ENCODE measurements around the gene CMTR1. TPM values are rescaled to one million over a fixed set of nuclear protein-coding genes. Genes with fewer than 3 reads are reported as not detected.
A peak's percentile ranks its signal among the peaks of the same experiment; 100 is the strongest.
"Not testable (repeated sequence)": the region's sequence is repeated elsewhere in the genome, so short reads cannot be mapped to it uniquely, and the experiment has no call there.

Gene CMTR1
- total RNA-seq, 2 donors from 2014 or later: 37.8 to 51.8 TPM

- H3K4me1 Mint-ChIP-seq: no peaks in the 10 kb centered on the region
- no peak overlapping the region for H3K27ac Mint-ChIP-seq
- ATAC-seq (replicated peaks): no peak
- H3K9me3 Mint-ChIP-seq: no peaks in the 10 kb centered on the region
- no peaks in the 10 kb centered on the region for H3K36me3 Mint-ChIP-seq (ENCODE audit: low read depth)
- peaks cover 3% of the 10 kb centered on the region for H3K27me3 Mint-ChIP-seq
- H3K4me3 Mint-ChIP-seq: no peak overlapping the region
These were observed 15.6 kb upstream of the CMTR1 start for GRCh38 chr6:37417393-37417792.

GRCh38 chr6:37418722-37419121 is 14.3 kb upstream of the CMTR1 start:
- H3K9me3 Mint-ChIP-seq: no peaks in the 10 kb centered on the region
- H3K4me1 Mint-ChIP-seq: no peaks in the 10 kb centered on the region
- no peaks in the 10 kb centered on the region for H3K36me3 Mint-ChIP-seq (ENCODE audit: low read depth)
- no peak overlapping the region for H3K27ac Mint-ChIP-seq
- H3K4me3 Mint-ChIP-seq: no peak overlapping the region
- H3K27me3 Mint-ChIP-seq: peaks cover 3% of the 10 kb centered on the region
- no peak for ATAC-seq (replicated peaks)

- H3K27me3 Mint-ChIP-seq: peaks cover 6% of the 10 kb centered on the region
- H3K4me1 Mint-ChIP-seq: no peaks in the 10 kb centered on the region
- H3K9me3 Mint-ChIP-seq: no peaks in the 10 kb centered on the region
- H3K4me3 Mint-ChIP-seq: no peak overlapping the region
- H3K27ac Mint-ChIP-seq: no peak overlapping the region
- ATAC-seq (replicated peaks): no peak
- H3K36me3 Mint-ChIP-seq (ENCODE audit: low read depth): no peaks in the 10 kb centered on the region
These were observed 6.7 kb upstream of the CMTR1 start for GRCh38 chr6:37426058-37426944.

- no peak for ATAC-seq (replicated peaks)
- Mint-ChIP-seq H3K27me3 (peaks cover 6% of the 10 kb centered on the region), H3K4me3 (no peak overlapping the region)
These were observed 6.0 kb upstream of the CMTR1 start for GRCh38 chr6:37426945-37427510.

GRCh38 chr6:37429352-37429750 is 3.7 kb upstream of the CMTR1 start:
- H3K36me3 Mint-ChIP-seq (ENCODE audit: low read depth): peaks cover 10% of the 10 kb centered on the region
- H3K4me3 Mint-ChIP-seq: no peak overlapping the region
- no peak for ATAC-seq (replicated peaks)
- H3K27ac Mint-ChIP-seq: no peak overlapping the region
- H3K27me3 Mint-ChIP-seq: peaks cover 6% of the 10 kb centered on the region
- H3K4me1 Mint-ChIP-seq: peaks cover 7% of the 10 kb centered on the region
- H3K9me3 Mint-ChIP-seq: no peaks in the 10 kb centered on the region

More at GRCh38 chr6:37426945-37427510, 6.0 kb upstream of the CMTR1 start:
- no peaks in the 10 kb centered on the region for H3K36me3 Mint-ChIP-seq (ENCODE audit: low read depth)
- peaks cover under 1% of the 10 kb centered on the region for H3K4me1 Mint-ChIP-seq
- H3K27ac Mint-ChIP-seq: no peak overlapping the region
- H3K9me3 Mint-ChIP-seq: no peaks in the 10 kb centered on the region

- Mint-ChIP-seq H3K4me3 (peak overlapping the region; percentile 97), H3K27ac (peak overlapping the region; percentile 99), H3K4me1 (peaks cover 9% of the 10 kb centered on the region), H3K36me3 (ENCODE audit: low read depth) (peaks cover 32% of the 10 kb centered on the region), H3K9me3 (no peaks in the 10 kb centered on the region), H3K27me3 (peaks cover 6% of the 10 kb centered on the region)
- no peak for ATAC-seq (replicated peaks)
These were observed 468 bp upstream of the CMTR1 start for GRCh38 chr6:37432590-37432915.

- no peaks in the 10 kb centered on the region for H3K9me3 Mint-ChIP-seq
- peak overlapping the region; percentile 97 for H3K4me3 Mint-ChIP-seq
- peaks cover 44% of the 10 kb centered on the region for H3K36me3 Mint-ChIP-seq (ENCODE audit: low read depth)
- peak overlapping the region; percentile 99 for H3K27ac Mint-ChIP-seq
- H3K4me1 Mint-ChIP-seq: peaks cover 14% of the 10 kb centered on the region
- no peaks in the 10 kb centered on the region for H3K27me3 Mint-ChIP-seq
- peak; percentile 66 for ATAC-seq (replicated peaks)
These were observed 743 bp downstream of the CMTR1 start for GRCh38 chr6:37433657-37434271.

GRCh38 chr6:37435373-37435772 is 2.4 kb downstream of the CMTR1 start:
- peaks cover 20% of the 10 kb centered on the region for H3K4me1 Mint-ChIP-seq
- no peak for ATAC-seq (replicated peaks)
- peaks cover 60% of the 10 kb centered on the region for H3K36me3 Mint-ChIP-seq (ENCODE audit: low read depth)
- peak overlapping the region; percentile 99 for H3K27ac Mint-ChIP-seq
- H3K9me3 Mint-ChIP-seq: no peaks in the 10 kb centered on the region
- H3K27me3 Mint-ChIP-seq: no peaks in the 10 kb centered on the region
- H3K4me3 Mint-ChIP-seq: peak overlapping the region; percentile 97

- Mint-ChIP-seq H3K4me1 (peaks cover 20% of the 10 kb centered on the region), H3K27me3 (no peaks in the 10 kb centered on the region), H3K36me3 (ENCODE audit: low read depth) (peaks cover 61% of the 10 kb centered on the region), H3K9me3 (no peaks in the 10 kb centered on the region), H3K4me3 (peak overlapping the region; percentile 97), H3K27ac (peak overlapping the region; percentile 12)
- no peak for ATAC-seq (replicated peaks)
These were observed 2.8 kb downstream of the CMTR1 start for GRCh38 chr6:37435816-37436215.

GRCh38 chr6:37438930-37439329 is 5.9 kb downstream of the CMTR1 start:
- Mint-ChIP-seq H3K9me3 (no peaks in the 10 kb centered on the region), H3K4me3 (no peak overlapping the region), H3K27ac (no peak overlapping the region), H3K36me3 (ENCODE audit: low read depth) (peaks cover 74% of the 10 kb centered on the region), H3K4me1 (peaks cover 29% of the 10 kb centered on the region), H3K27me3 (no peaks in the 10 kb centered on the region)
- no peak for ATAC-seq (replicated peaks)

GRCh38 chr6:37441651-37442050 is 8.6 kb downstream of the CMTR1 start:
- ATAC-seq (replicated peaks): peak; percentile 74
- H3K4me1 Mint-ChIP-seq: peaks cover 29% of the 10 kb centered on the region
- no peaks in the 10 kb centered on the region for H3K9me3 Mint-ChIP-seq
- peak overlapping the region; percentile 81 for H3K4me3 Mint-ChIP-seq
- H3K36me3 Mint-ChIP-seq (ENCODE audit: low read depth): peaks cover 85% of the 10 kb centered on the region
- H3K27me3 Mint-ChIP-seq: no peaks in the 10 kb centered on the region
- H3K27ac Mint-ChIP-seq: peak overlapping the region; percentile 88

- H3K4me1 Mint-ChIP-seq: peaks cover 26% of the 10 kb centered on the region
- H3K36me3 Mint-ChIP-seq (ENCODE audit: low read depth): peaks cover 85% of the 10 kb centered on the region
- ATAC-seq (replicated peaks): peak; percentile 55
- H3K27me3 Mint-ChIP-seq: no peaks in the 10 kb centered on the region
- no peaks in the 10 kb centered on the region for H3K9me3 Mint-ChIP-seq
- peak overlapping the region; percentile 88 for H3K27ac Mint-ChIP-seq
- H3K4me3 Mint-ChIP-seq: peak overlapping the region; percentile 81
These were observed 9.6 kb downstream of the CMTR1 start for GRCh38 chr6:37442416-37443215.

- H3K9me3 Mint-ChIP-seq; ATAC-seq (replicated peaks); H3K27me3 Mint-ChIP-seq: not testable (repeated sequence)
- peaks cover 85% of the 10 kb centered on the region for H3K36me3 Mint-ChIP-seq (ENCODE audit: low read depth)
- peaks cover 21% of the 10 kb centered on the region for H3K4me1 Mint-ChIP-seq
- H3K4me3 Mint-ChIP-seq: peak overlapping the region; percentile 81
- H3K27ac Mint-ChIP-seq: peak overlapping the region; percentile 88
These were observed 10.2 kb downstream of the CMTR1 start for GRCh38 chr6:37443216-37443542.

- Mint-ChIP-seq H3K27ac (peak overlapping the region; percentile 17), H3K9me3 (no peaks in the 10 kb centered on the region), H3K27me3 (no peaks in the 10 kb centered on the region), H3K4me1 (peaks cover 26% of the 10 kb centered on the region), H3K36me3 (ENCODE audit: low read depth) (peaks cover 99% of the 10 kb centered on the region), H3K4me3 (no peak overlapping the region)
- peak; percentile 65 for ATAC-seq (replicated peaks)
These were observed 17.0 kb downstream of the CMTR1 start for GRCh38 chr6:37449984-37450383.

All from activated T-helper 17 cell treated with anti-CD3 and anti-CD28 coated beads, Interleukin-2, amount 50 U/mL, for 72 hours (primary cell).